ENCODE results near the gene KCTD11.
A peak's percentile ranks its signal among the peaks of the same experiment; 100 is the strongest.
"Not testable (repeated sequence)": the region's sequence is repeated elsewhere in the genome, so short reads cannot be mapped to it uniquely, and the experiment has no call there.

The KCTD11 gene

GRCh38 chr17:7335765-7336164 lies 16.2 kb upstream of the KCTD11 start:
- in situ Hi-C loops (cut with MboI; ENCODE audit: low pct_unique_long_range_greater_than_20kb, low sequenced_read_pairs): loop anchor here (25.0 kb wide), 1 partner anchor 298 kb away; the partner anchor contains the start of genes SLC16A11 and SLC16A13
- not testable (repeated sequence) for DNase-seq

- DNase-seq: peak; percentile 69
- in situ Hi-C loops (cut with MboI; ENCODE audit: low pct_unique_long_range_greater_than_20kb, low sequenced_read_pairs): loop anchor here (25.0 kb wide), 1 partner anchor 299 kb away; the partner anchor contains the start of genes SLC16A11 and SLC16A13
Measured at GRCh38 chr17:7336240-7337175, 15.5 kb upstream of the KCTD11 start, which contains the start of gene ACAP1. Gene ACAP1 (plus strand): TSS chr17:7336529. CDS start chr17:7336735, 206 bp downstream.

GRCh38 chr17:7337600-7337999 lies 14.4 kb upstream of the KCTD11 start:
- in situ Hi-C loops (cut with MboI; ENCODE audit: low pct_unique_long_range_greater_than_20kb, low sequenced_read_pairs): loop anchor here (25.0 kb wide), 1 partner anchor 300 kb away; the partner anchor contains the start of genes SLC16A11 and SLC16A13
- DNase-seq: peak; percentile 17

- in situ Hi-C loops (cut with MboI; ENCODE audit: low pct_unique_long_range_greater_than_20kb, low sequenced_read_pairs): loop anchor here (25.0 kb wide), 1 partner anchor 303 kb away; the partner anchor contains the start of genes SLC16A11 and SLC16A13
- no peak for DNase-seq
Measured at GRCh38 chr17:7340179-7340578, 11.8 kb upstream of the KCTD11 start.

DNA sequence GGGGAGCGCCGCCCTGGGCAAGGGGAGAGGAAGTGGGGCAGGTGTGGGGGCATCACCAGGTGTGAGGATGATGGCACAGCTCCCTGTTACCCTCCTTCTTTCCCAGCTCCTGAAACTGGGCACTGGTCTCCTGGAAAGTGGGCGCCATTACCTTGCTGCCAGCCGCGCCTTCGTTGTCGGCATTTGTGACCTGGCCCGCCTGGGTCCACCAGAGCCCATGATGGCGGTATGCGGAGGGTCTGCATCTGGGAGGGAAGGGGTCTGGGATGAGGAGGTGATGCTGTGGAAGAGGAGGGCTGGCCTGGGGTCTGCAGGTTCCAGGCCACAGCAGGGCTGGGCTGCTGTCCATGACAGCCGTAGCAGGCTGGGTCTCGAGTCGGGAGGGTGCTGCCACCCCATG lies 10.1 kb upstream of the KCTD11 start:
- in situ Hi-C loops (cut with MboI; ENCODE audit: low pct_unique_long_range_greater_than_20kb, low sequenced_read_pairs): loop anchor here (25.0 kb wide), 1 partner anchor 305 kb away; the partner anchor contains the start of genes SLC16A11 and SLC16A13
- DNase-seq: no peak

DNA sequence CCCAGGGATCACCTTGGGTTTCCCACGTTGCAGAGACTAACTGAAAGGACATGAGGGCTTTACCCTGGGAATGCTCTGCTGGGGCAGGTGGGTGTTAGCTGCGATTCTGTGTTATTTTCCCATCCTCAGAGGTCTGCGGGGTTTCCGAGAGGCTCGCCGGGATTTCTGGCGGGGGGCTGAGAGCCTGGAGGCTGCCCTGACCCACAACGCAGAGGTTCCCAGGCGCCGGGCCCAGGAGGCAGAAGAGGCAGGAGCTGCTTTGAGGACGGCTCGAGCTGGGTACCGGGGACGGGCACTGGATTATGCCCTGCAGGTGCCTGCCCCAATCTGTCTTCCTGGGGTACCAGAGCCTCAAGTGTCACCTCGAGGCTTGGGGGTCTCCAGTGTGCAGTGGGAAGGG lies 8.7 kb upstream of the KCTD11 start:
- DNase-seq: no peak
- in situ Hi-C loops (cut with MboI; ENCODE audit: low pct_unique_long_range_greater_than_20kb, low sequenced_read_pairs): loop anchor here (25.0 kb wide), 1 partner anchor 306 kb away; the partner anchor contains the start of genes SLC16A11 and SLC16A13

- DNase-seq: no peak
- in situ Hi-C loops (cut with MboI; ENCODE audit: low pct_unique_long_range_greater_than_20kb, low sequenced_read_pairs): loop anchor here (25.0 kb wide), 1 partner anchor 310 kb away; the partner anchor contains the start of genes SLC16A11 and SLC16A13
Measured at GRCh38 chr17:7346761-7347614, 5.0 kb upstream of the KCTD11 start.

- DNase-seq: no peak
- in situ Hi-C loops (cut with MboI; ENCODE audit: low pct_unique_long_range_greater_than_20kb, low sequenced_read_pairs): loop anchor here (25.0 kb wide), 1 partner anchor 311 kb away; the partner anchor contains the start of genes SLC16A11 and SLC16A13
Measured at GRCh38 chr17:7347630-7348477, 4.1 kb upstream of the KCTD11 start.

- no peak for DNase-seq
- in situ Hi-C loops (cut with MboI; ENCODE audit: low pct_unique_long_range_greater_than_20kb, low sequenced_read_pairs): loop anchor here (25.0 kb wide), 1 partner anchor 311 kb away; the partner anchor contains the start of genes SLC16A11 and SLC16A13
Measured at GRCh38 chr17:7348478-7349242, 3.3 kb upstream of the KCTD11 start.

GRCh38 chr17:7352503-7352889 lies 534 bp downstream of the KCTD11 start:
- DNase-seq: no peak
- in situ Hi-C loops (cut with MboI; ENCODE audit: low pct_unique_long_range_greater_than_20kb, low sequenced_read_pairs): no loop called here

DNA sequence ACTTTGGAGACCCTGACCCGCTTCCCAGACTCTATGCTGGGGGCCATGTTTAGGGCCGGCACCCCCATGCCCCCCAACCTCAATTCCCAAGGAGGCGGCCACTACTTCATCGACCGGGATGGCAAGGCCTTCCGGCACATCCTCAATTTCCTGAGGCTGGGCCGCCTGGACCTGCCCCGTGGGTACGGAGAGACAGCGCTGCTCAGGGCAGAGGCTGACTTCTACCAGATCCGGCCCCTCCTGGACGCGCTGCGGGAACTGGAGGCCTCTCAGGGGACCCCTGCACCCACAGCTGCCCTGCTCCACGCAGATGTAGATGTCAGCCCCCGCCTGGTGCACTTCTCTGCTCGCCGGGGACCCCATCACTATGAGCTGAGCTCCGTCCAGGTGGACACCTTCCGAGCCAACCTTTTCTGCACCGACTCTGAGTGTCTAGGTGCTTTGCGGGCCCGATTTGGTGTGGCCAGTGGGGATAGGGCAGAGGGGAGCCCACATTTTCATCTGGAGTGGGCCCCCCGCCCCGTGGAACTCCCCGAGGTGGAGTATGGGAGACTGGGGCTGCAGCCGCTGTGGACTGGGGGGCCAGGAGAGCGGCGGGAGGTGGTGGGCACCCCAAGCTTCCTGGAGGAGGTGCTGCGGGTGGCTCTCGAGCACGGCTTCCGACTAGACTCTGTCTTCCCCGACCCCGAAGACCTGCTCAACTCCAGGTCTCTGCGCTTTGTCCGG lies 1.1 kb downstream of the KCTD11 start:
- in situ Hi-C loops (cut with MboI; ENCODE audit: low pct_unique_long_range_greater_than_20kb, low sequenced_read_pairs): no loop called here
- no peak for DNase-seq

DNA sequence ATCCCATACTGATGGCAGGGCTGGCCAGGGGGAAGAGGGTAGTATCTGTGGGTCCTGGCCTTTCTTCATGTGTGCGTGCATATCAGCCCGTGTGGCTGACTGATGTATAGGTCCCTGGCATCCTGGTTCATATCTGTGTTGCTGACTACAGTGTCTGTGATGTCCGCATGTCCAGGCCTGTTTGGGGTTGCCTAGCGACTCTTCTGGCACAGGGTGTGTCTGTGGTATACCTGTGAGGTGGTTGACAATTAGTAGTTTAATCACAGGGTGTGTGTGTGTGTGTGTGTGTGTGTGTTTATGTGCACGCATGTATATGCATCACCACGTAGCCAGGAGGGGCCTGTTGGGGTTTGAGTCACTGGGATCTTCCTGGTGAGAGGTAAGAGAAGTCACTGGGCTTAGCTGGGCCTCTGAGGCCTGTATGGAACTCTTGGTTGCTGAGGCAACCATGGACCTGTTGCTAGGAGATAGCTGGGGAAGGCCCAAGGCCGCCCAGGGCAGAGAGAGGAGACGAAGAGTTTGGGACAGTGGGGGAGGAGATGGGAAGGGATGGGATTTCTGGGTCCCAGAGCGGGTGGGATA lies 2.4 kb downstream of the KCTD11 start:
- in situ Hi-C loops (cut with MboI; ENCODE audit: low pct_unique_long_range_greater_than_20kb, low sequenced_read_pairs): no loop called here
- no peak for DNase-seq

DNA sequence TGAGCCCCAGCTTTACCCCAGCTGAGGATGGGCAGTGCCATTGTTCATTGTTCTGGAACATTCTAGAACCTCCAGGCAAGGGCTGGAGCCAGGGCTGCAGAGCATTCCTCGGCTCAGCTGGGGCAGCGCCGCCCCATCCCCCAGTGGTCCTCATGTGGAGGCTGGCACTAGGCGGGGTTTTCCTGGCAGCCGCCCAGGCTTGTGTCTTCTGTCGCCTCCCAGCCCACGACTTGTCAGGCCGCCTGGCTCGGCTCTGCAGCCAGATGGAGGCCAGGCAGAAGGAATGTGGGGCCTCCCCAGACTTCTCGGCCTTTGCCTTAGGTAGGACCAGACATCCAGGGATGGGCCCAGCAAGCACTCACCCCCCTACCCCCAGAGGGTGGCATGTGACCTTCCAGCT lies 3.1 kb downstream of the KCTD11 start, which contains the start of gene TMEM95:
TMEM95 (plus strand) TSS at position 104 of the 400 bp plus-strand sequence; CDS start at position 153, 49 bp downstream.
- in situ Hi-C loops (cut with MboI; ENCODE audit: low pct_unique_long_range_greater_than_20kb, low sequenced_read_pairs): no loop called here
- DNase-seq: no peak

DNA sequence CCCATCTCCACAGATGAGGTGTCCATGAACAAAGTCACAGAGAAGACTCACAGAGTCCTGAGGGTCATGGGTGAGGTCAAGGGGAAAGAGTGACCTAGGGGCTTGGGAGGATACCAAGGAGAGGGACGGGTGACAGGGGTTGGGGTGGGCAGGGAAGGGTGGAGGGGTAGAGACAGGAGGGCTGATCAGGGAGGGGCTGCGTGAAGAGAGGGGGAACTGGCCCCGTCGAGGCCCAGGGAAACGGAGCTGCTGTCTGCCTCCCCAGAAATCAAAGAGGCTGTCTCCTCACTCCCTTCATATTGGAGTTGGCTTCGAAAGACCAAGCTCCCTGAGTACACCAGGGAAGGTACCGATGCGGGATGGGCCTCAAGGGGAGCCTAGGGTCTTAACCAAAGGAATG lies 3.6 kb downstream of the KCTD11 start:
- DNase-seq: no peak
- in situ Hi-C loops (cut with MboI; ENCODE audit: low pct_unique_long_range_greater_than_20kb, low sequenced_read_pairs): no loop called here

GRCh38 chr17:7356072-7356549 lies 4.1 kb downstream of the KCTD11 start:
- DNase-seq: peak; percentile 94
- in situ Hi-C loops (cut with MboI; ENCODE audit: low pct_unique_long_range_greater_than_20kb, low sequenced_read_pairs): no loop called here

GRCh38 chr17:7356756-7357155 lies 4.8 kb downstream of the KCTD11 start:
- in situ Hi-C loops (cut with MboI; ENCODE audit: low pct_unique_long_range_greater_than_20kb, low sequenced_read_pairs): no loop called here
- DNase-seq: no peak

Data from KBM-7 (cell line).